H1 (cell line): ENCODE data around the gene OLFML2B. TPM values are rescaled to one million over a fixed set of nuclear protein-coding genes. Genes with fewer than 3 reads are reported as not detected.

ENCODE experiments used
- CEBPB ChIP-seq: IDR thresholded peaks from 2 replicates; pipeline ENCODE4 v1.6.1; 2012; ENCODE audit warnings: low read depth, low read length
- SP4 ChIP-seq: IDR thresholded peaks from 2 replicates; pipeline ENCODE4 v1.6.1; 2012; ENCODE audit warnings: low read length, inconsistent platforms
- polyA plus RNA-seq, 7 experiments: library from polyadenylated mRNA; depleted of rRNA in 3 of 7; stranded (reverse) in 5 of 7; unstranded in 2 of 7; fragments of >200 nt in 5 of 7; fragments of 200-250 nt in 2 of 7; gene quantifications; 1 replicate in 5 of 7; 2 replicates in 1 of 7; 4 replicates in 1 of 7; pipeline versions ENCODE4 v1.2.1 to v1.2.3, GENCODE V29; 2011 to 2013; ENCODE audit warnings: missing spikeins in 2 of 7, mixed read lengths in 2 of 7
- total RNA-seq: library from RNA; stranded (reverse); fragmentation: NEBNext Ultra II Directional; extraction: Animal tissue kit (Norgen Biotek cat#: 25700); gene quantifications from 2 replicates; pipeline ENCODE4 v1.2.1, GENCODE V29; 2021
- TF ChIP-seq, protein P1 (sequence below): IDR thresholded peaks from 2 replicates; pipeline ENCODE4 v1.6.1; 2012; ENCODE audit warnings: inconsistent platforms
- TF ChIP-seq, protein P2 (sequence below): IDR thresholded peaks from 2 replicates; pipeline ENCODE4 v1.6.1; 2012; ENCODE audit warnings: low read length, inconsistent platforms

Gene OLFML2B
- total and polyA plus RNA-seq, 2 of the 8 experiments (the other 6 are each of a cell fraction or from before 2014, with no cell fraction given) = 6.5 to 10.4 TPM

DNA sequence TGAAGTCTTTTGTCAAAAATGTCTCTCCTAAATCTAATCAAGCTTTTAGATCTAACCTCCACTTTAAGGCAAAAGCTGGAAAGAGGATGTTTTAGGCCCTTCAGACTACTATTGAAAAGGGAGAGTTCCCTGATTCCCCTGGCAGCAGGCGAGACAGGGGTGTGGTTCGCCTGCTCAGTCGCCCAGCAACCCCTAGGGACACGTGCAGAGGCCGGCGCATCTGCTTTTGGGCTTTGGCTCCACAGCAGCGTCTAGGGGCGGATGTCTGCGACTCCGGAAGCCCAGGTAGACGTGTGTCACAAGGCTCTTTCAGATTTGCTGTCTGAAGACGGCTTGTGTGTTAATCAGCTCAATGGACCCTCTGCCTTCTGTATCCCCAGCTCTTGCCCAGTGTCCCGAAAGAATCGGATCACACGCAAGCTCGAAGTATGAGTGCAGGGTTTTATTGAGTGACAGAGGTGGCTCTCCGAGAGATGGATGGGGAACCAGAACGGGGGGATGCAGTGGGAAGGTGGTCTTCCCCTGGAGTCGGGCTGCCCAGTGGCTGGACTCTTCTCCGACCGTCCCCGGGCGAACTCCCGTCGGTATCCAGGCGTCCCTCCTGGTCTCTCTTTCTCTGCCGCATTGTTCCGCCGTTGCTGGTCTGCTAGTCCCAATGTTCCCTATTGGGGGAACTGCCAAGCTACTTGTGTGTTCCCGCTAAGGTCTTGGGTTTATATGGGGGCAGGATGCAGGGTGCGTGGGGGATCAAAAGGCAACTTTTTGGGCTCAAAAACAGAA is 45.5 kb downstream of the OLFML2B start (continued):
- TF ChIP-seq, protein P1, sequence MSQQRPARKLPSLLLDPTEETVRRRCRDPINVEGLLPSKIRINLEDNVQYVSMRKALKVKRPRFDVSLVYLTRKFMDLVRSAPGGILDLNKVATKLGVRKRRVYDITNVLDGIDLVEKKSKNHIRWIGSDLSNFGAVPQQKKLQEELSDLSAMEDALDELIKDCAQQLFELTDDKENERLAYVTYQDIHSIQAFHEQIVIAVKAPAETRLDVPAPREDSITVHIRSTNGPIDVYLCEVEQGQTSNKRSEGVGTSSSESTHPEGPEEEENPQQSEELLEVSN = no peak
- TF ChIP-seq CEBPB (no peak), SP4 (no peak)
- TF ChIP-seq, protein P2, sequence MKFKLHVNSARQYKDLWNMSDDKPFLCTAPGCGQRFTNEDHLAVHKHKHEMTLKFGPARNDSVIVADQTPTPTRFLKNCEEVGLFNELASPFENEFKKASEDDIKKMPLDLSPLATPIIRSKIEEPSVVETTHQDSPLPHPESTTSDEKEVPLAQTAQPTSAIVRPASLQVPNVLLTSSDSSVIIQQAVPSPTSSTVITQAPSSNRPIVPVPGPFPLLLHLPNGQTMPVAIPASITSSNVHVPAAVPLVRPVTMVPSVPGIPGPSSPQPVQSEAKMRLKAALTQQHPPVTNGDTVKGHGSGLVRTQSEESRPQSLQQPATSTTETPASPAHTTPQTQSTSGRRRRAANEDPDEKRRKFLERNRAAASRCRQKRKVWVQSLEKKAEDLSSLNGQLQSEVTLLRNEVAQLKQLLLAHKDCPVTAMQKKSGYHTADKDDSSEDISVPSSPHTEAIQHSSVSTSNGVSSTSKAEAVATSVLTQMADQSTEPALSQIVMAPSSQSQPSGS = no peak
